Neural cell (in vitro differentiated cells): ENCODE measurements around the gene TRABD2B.

Experiments
- EP300 ChIP-seq: fragments of 450-650 bp; conservative IDR thresholded peaks from 2 replicates; pipeline ENCODE4 v1.6.1; 2014; ENCODE audit warnings: antibody characterized with exemption, mild to moderate bottlenecking, moderate library complexity; ENCODE audit not compliant: poor library complexity, severe bottlenecking
- POLR2AphosphoS5 ChIP-seq: IDR thresholded peaks from 2 replicates; pipeline ENCODE4 v1.6.1; 2012
- TAF1 ChIP-seq: IDR thresholded peaks from 2 replicates; pipeline ENCODE4 v1.6.1; 2012; ENCODE audit warnings: low read depth
- TF ChIP-seq, protein P1 (sequence below): fragments of 450-650 bp; IDR thresholded peaks from 2 replicates; pipeline ENCODE4 v1.5.1; 2014; ENCODE audit warnings: antibody characterized with exemption, mild to moderate bottlenecking, moderate library complexity; ENCODE audit not compliant: poor library complexity, severe bottlenecking
- TF ChIP-seq, protein P2 (sequence below): IDR thresholded peaks from 2 replicates; pipeline ENCODE4 v1.6.1; 2012; ENCODE audit warnings: borderline replicate concordance

DNA sequence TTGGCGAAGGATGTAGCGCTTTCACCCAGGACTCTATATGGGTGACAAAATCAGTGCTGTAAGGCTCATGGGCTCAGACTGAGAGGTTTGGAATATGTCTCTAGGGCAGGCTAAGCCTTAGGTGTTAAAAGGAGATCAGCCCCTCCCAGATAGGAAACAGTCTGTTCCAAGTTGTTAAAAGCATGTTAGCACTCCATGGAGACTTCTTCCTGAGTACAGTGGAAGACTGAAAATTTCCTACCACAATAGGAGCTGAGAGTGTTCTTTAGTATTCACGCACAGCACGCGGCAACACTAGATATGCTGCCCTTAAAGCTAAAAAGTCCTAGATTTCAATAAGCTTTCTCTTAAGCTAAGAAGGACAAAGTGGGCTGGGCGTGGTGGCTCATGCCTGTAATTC lies 122.1 kb downstream of the TRABD2B start:
- TF ChIP-seq, protein P1, sequence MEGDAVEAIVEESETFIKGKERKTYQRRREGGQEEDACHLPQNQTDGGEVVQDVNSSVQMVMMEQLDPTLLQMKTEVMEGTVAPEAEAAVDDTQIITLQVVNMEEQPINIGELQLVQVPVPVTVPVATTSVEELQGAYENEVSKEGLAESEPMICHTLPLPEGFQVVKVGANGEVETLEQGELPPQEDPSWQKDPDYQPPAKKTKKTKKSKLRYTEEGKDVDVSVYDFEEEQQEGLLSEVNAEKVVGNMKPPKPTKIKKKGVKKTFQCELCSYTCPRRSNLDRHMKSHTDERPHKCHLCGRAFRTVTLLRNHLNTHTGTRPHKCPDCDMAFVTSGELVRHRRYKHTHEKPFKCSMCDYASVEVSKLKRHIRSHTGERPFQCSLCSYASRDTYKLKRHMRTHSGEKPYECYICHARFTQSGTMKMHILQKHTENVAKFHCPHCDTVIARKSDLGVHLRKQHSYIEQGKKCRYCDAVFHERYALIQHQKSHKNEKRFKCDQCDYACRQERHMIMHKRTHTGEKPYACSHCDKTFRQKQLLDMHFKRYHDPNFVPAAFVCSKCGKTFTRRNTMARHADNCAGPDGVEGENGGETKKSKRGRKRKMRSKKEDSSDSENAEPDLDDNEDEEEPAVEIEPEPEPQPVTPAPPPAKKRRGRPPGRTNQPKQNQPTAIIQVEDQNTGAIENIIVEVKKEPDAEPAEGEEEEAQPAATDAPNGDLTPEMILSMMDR = no peak
- TF ChIP-seq TAF1 = no peak
- TF ChIP-seq POLR2AphosphoS5 = no peak
- no peak for TF ChIP-seq EP300
- TF ChIP-seq, protein P2, sequence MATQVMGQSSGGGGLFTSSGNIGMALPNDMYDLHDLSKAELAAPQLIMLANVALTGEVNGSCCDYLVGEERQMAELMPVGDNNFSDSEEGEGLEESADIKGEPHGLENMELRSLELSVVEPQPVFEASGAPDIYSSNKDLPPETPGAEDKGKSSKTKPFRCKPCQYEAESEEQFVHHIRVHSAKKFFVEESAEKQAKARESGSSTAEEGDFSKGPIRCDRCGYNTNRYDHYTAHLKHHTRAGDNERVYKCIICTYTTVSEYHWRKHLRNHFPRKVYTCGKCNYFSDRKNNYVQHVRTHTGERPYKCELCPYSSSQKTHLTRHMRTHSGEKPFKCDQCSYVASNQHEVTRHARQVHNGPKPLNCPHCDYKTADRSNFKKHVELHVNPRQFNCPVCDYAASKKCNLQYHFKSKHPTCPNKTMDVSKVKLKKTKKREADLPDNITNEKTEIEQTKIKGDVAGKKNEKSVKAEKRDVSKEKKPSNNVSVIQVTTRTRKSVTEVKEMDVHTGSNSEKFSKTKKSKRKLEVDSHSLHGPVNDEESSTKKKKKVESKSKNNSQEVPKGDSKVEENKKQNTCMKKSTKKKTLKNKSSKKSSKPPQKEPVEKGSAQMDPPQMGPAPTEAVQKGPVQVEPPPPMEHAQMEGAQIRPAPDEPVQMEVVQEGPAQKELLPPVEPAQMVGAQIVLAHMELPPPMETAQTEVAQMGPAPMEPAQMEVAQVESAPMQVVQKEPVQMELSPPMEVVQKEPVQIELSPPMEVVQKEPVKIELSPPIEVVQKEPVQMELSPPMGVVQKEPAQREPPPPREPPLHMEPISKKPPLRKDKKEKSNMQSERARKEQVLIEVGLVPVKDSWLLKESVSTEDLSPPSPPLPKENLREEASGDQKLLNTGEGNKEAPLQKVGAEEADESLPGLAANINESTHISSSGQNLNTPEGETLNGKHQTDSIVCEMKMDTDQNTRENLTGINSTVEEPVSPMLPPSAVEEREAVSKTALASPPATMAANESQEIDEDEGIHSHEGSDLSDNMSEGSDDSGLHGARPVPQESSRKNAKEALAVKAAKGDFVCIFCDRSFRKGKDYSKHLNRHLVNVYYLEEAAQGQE = no peak
